NCI-H187 (cell line): Measurements from ENCODE around the gene RECQL.
"Not testable (repeated sequence)": the region's sequence is repeated elsewhere in the genome, so short reads cannot be mapped to it uniquely, and the experiment has no call there.

Experiments used
- DNase-seq, 2 experiments: peaks; one replicate each; lab custom pipeline; 2025; lab: John Stamatoyannopoulos, UW

The RECQL gene

GRCh38 chr12:21502164-21502496 lies 695 bp upstream of the RECQL start:
- DNase-seq = no peak

GRCh38 chr12:21500786-21501257 lies 613 bp downstream of the RECQL start:
- no peak for DNase-seq

- no peak for DNase-seq
Measured at GRCh38 chr12:21499765-21500164, 1.7 kb downstream of the RECQL start.

DNA sequence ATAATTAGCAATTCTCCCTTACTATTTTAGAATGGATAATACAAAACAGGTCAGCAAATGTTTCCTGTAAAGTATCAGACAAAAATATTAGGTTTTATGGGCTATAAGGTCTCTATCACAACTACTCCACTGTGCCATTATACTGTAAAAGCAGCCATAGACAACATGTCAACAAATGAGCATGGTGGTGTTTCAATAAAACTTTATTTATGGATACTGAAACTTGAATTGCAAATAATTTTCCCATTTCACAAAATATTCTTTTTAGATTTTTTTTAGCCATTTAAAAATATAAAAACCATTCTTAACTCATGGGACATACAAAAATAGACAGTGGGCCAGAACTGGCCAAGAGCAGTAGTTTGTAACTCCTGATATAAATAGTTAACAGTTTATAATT lies 15.4 kb downstream of the RECQL start:
- no peak for DNase-seq

GRCh38 chr12:21483531-21483930 lies 17.9 kb downstream of the RECQL start:
- DNase-seq = no peak

- no peak for DNase-seq
Measured at GRCh38 chr12:21478756-21479455, 22.5 kb downstream of the RECQL start.

- no peak for DNase-seq
Measured at GRCh38 chr12:21476949-21477348, 24.5 kb downstream of the RECQL start.

GRCh38 chr12:21475552-21475951 lies 25.9 kb downstream of the RECQL start:
- DNase-seq = no peak

DNA sequence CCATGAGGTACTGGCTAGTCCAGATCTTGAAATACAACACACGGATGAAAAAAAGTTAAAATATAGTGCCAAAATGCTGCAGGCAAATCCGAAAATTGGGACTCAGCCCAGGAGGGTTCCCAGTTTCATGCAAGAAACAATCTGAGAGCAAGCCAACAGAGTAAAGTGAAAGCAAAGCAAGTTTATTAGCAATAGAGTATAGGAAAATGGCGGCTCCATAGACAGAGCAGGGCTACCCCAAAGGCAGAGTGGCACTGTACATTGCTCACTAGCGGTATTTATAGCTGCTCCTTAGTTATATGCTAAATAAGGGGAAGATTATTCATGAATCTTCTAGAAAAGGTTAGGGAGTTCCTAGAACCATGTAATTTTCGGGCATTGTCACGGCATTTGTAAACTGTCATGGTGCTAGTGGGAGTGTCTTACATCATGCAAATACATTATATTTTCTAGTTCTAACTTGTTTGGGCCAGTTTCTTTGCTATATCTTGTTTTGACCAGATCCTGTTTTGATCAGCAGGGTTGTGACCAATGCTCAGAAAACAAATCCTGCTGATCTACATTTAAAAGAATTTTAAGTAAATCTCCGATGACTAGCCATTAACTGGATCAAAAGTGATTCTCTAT lies 29.1 kb downstream of the RECQL start:
- no peak for DNase-seq

- no peak for DNase-seq
Measured at GRCh38 chr12:21471294-21471693, 30.1 kb downstream of the RECQL start.

GRCh38 chr12:21467334-21467733 lies 34.1 kb downstream of the RECQL start:
- DNase-seq = not testable (repeated sequence)

DNA sequence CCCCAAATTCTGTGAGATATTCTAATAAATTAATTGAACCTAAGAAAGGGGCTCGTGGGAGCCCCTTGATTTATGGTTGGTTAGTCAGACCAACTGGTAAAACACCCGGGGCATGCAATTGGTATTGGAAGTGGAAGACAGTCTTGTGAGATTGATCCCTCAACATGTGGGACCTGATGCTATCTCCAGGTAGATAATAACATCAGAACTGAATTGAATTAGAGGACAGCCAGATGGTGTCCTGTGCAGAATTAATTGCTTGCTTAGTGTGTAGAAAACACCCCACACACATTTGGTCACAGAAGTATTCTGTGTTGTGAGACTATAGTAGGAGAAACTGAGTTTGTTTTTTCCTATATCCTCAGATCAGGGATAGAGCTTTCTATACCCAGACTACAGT lies 42.0 kb downstream of the RECQL start:
- DNase-seq = no peak

- no peak for DNase-seq
Measured at GRCh38 chr12:21456291-21456780, 45.1 kb downstream of the RECQL start.

GRCh38 chr12:21453312-21453852 lies 48.1 kb downstream of the RECQL start:
- no peak for DNase-seq

DNA sequence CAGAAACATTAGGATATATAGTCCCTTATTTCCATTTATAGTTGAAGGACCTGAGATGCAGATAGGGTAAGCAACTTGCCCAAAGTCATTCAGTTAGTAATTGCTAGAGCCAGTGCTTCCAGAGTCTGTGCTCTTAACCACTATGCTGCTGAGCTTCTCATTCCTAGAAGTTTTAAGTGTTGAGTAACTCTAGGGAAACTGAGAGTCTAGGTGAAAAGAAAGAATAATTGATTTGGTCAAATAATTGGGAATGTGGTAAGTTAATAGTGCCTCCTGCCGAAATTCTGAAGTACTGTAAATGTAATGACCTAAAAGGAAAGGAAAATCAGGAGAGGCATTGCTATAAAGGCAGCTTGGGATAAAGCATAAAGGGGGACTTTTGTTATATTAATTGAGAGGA lies 49.9 kb downstream of the RECQL start:
- DNase-seq = no peak

DNA sequence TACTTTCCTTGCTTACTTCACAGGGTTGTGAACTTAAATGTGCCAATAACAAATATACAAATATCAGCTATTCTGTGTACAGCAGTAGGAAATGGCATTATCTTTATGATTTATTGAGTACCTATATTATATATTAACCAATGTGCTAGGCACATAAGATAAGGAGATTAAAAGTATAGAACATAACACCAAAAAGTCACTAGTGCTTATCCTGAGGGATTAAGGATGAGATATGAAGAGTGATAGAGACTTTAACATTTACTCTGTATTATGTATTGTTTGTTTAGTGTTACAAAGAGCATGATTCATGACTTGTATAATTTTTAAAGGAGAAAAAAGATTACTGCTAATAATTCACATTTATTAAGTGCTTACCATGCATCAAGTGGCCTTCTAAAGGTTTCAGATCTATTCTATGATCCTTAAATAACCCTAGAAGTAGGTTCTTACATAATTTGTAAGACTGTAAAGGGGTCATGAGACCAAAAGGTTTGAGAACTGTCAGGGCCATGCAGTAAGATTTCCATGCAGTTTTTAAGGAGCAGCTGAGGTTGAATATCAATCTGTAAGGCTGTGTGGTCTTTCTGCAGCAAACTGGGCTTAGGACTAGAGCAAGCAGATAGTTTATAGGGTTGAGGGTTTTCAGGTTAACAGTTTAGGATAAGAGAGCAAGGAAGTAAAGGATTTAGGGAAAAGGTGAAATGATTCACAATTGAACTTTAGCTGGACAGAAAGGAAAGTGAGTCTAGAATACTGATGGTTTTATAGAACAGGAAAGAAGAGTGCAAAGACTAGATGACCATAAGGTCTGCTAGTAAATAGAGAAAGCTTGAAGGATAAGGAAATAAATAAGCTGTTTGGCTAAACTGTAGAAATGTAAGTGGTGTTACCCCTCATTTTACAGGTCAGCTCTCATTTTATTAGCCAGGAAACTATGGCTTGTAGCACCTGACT lies 57.0 kb downstream of the RECQL start:
- no peak for DNase-seq

DNA sequence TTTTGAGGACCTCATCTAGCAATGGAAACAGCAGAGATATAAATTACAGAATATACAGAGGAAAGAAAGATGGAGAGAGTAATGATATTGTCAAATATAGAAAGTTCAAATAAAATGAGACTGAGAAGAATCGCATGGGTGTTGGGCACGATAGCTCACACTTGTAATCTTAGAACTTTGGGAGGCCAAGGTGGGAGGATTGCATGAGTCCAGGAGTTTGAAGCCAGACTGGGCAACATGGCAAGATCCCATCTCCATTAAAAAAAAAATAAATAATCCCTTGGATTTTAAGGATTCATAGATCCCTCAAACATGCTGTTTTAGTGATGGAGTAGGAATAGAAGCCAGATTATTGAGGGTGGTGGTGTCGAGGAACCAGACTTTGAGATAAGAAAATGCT lies 62.1 kb downstream of the RECQL start:
- no peak for DNase-seq

DNA sequence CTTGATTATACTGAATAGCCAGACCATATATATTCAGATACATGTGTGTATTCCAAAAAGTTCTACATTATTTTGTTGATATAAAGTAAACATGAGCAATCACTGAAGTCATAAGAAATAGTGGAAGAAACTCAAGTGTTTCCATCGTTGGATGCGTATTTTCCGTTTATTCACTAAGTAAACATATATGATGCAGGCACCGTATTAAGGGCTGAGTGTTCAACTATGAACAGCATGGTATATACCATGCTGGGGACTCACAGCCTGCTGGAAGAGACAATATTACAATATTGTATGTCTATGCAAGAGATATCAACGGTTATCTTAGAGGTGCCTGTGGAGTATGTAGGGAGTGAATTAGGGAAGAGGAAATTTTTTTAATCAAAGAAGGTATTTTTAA lies 62.8 kb downstream of the RECQL start:
- no peak for DNase-seq

DNA sequence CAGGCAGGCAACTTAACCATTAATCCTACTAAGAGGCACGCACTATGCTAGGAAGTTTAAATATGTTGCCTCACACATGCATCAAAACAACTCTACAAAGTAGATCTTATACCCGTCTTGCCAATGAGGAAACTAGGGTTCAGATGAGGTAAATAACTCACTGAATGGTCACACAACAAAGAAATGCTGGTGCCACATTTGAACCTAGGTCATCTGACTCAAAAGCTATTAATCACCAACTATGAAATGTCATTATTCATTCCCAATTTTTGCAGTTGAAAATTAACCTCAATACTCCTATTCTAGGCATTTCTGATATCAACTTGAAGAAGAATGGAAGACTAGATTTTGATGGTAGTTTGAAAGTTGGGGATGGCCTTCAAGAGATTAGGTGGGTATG lies 66.7 kb downstream of the RECQL start:
- DNase-seq = no peak

DNA sequence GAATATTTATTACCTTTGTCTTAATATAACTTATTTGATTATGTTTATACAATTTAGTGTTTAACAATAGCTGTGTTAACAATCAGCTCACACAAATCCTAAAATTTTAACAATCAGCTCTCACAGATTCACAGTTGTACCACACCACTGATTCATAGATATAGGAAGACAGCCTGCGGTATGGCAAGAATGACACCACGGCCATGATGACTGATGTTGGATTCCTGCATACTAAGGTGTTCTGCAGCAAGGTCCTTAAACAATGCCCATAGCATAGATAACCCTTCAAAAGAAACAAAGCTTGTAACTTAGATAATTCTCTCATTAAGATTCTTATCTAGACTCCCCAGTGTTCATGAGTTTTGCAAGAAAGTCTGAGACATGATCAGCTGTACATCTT lies 67.9 kb downstream of the RECQL start:
- DNase-seq = no peak

GRCh38 chr12:21429994-21430393 lies 71.4 kb downstream of the RECQL start:
- DNase-seq = no peak

DNA sequence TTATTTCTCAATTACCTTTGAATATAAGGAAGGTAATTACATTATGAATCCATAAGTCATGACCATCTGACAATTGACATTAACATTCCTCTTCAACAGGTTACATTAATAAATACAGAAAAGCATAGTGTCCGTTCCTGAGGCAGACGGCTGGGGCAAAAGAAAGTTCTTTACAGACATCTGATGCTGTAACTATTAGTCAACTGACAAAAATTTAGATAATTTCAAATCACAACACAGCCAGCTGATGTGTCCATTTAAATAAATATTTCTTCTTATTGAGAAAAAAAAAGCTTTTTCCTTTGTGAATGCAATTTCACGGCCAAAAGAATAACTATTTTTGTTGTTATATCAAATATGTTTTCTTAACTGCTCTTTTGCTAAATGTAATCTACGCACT lies 73.2 kb downstream of the RECQL start:
- DNase-seq = no peak
